ENCODE data around the gene CA10. TPM values are rescaled to one million over a fixed set of nuclear protein-coding genes. Genes with fewer than 3 reads are reported as not detected.

Gene CA10
- total RNA-seq, 1 experiment from 2014 or later: not detected

GRCh38 chr17:51725185-51725584 lies 433.3 kb downstream of the CA10 start:
- TF ChIP-seq CTCF (IDR thresholded peaks at IDR 0.05; ENCODE audit: insufficient read depth in 1 of 2, low read depth in 1 of 2, low read length in 1 of 2, severe bottlenecking in 1 of 2, unreplicated experiment in 1 of 2): no peak
- H3K36me3 ChIP-seq (ENCODE audit: control insufficient read depth, insufficient read depth, low read length): no peaks in the 10 kb centered on the region
- H3K4me1 Mint-ChIP-seq (ENCODE audit: low read depth, unreplicated experiment): no peaks in the 10 kb centered on the region
- no peak overlapping the region for H3K27ac Mint-ChIP-seq (ENCODE audit: unreplicated experiment)
- ChIA-PET CTCF (no interaction called here), POLR2A (no interaction called here)
- H3K4me3 ChIP-seq (ENCODE audit: low read depth, low read length): no peak overlapping the region
- DNase-seq: no peak
- H3K9me3 ChIP-seq: no peaks in the 10 kb centered on the region
- no peaks in the 10 kb centered on the region for H3K36me3 Mint-ChIP-seq (ENCODE audit: insufficient read depth, unreplicated experiment)
- H3K27me3 Mint-ChIP-seq (ENCODE audit: insufficient read depth, unreplicated experiment): peaks cover 19% of the 10 kb centered on the region
- no TSS peak for BruUV-seq (replicated peaks)
- H3K27me3 ChIP-seq (replicated peaks; ENCODE audit: control insufficient read depth, insufficient read depth, low read length): no peaks in the 10 kb centered on the region
- intact Hi-C loops (cut with micrococcal nuclease; ENCODE audit: unreplicated experiment): no loop called here
- H3K4me3 Mint-ChIP-seq (ENCODE audit: unreplicated experiment): no peak overlapping the region
- H3K4me1 ChIP-seq: no peaks in the 10 kb centered on the region
- H3K9me3 Mint-ChIP-seq (ENCODE audit: unreplicated experiment): no peaks in the 10 kb centered on the region

DNA sequence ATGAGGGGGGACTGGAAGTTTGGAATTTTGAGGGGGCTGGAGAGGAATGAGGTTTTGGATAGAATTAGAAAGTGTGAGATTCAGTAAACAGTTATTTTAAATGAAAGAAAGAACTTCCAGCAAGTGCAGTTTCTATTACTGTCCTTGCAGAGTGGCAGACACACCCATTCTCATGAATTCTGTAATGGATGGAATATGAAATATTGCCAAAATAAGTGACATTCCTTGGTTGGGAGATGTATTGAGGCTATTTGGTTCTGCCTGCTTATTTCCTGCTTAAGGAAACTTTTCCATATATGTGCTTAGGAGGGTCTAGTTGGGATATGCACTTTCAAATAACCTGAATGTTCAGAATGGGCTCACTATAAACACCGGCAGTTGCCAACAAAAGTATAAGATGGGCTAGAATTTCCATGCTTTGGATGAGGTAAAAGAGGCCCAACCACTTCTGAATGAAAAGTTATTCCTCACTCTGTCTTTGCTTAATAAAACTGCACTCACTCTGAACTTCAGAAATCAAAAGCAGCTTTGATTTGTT lies 434.4 kb downstream of the CA10 start:
- no peaks in the 10 kb centered on the region for H3K4me1 Mint-ChIP-seq (ENCODE audit: low read depth, unreplicated experiment)
- no peak overlapping the region for H3K4me3 Mint-ChIP-seq (ENCODE audit: unreplicated experiment)
- no peak for DNase-seq
- H3K9me3 ChIP-seq: no peaks in the 10 kb centered on the region
- POLR2A ChIA-PET: no interaction called here
- peaks cover 18% of the 10 kb centered on the region for H3K27me3 Mint-ChIP-seq (ENCODE audit: insufficient read depth, unreplicated experiment)
- no peak overlapping the region for H3K27ac Mint-ChIP-seq (ENCODE audit: unreplicated experiment)
- intact Hi-C loops (cut with micrococcal nuclease; ENCODE audit: unreplicated experiment): no loop called here
- no peaks in the 10 kb centered on the region for H3K4me1 ChIP-seq
- no peak for TF ChIP-seq CTCF (IDR thresholded peaks at IDR 0.05; ENCODE audit: insufficient read depth in 1 of 2, low read depth in 1 of 2, low read length in 1 of 2, severe bottlenecking in 1 of 2, unreplicated experiment in 1 of 2)
- no peaks in the 10 kb centered on the region for H3K36me3 Mint-ChIP-seq (ENCODE audit: insufficient read depth, unreplicated experiment)
- CTCF ChIA-PET: no interaction called here
- BruUV-seq (replicated peaks): no TSS peak
- H3K27me3 ChIP-seq (replicated peaks; ENCODE audit: control insufficient read depth, insufficient read depth, low read length): no peaks in the 10 kb centered on the region
- no peak overlapping the region for H3K4me3 ChIP-seq (ENCODE audit: low read depth, low read length)
- H3K36me3 ChIP-seq (ENCODE audit: control insufficient read depth, insufficient read depth, low read length): no peaks in the 10 kb centered on the region
- H3K9me3 Mint-ChIP-seq (ENCODE audit: unreplicated experiment): no peaks in the 10 kb centered on the region

DNA sequence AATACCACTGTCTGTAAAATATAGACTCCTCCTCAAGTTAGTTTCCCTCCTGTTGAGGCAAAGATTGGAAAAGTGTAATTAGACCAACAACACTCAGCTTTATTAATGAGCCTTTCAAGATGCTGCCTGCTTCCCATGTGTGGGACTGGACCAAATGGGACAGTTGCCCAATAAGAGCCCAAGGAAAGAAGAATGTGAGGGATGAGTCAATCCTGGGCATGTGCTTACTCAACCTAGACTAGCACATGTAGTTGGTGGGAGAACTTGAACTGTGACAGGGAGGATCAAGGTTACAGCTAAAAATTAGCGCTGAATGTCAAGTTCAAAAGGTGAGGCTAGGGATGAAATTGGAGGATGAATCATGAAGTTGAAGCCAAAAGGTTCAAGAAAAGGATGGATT lies 435.5 kb downstream of the CA10 start:
- intact Hi-C loops (cut with micrococcal nuclease; ENCODE audit: unreplicated experiment): no loop called here
- no peak for DNase-seq
- no TSS peak for BruUV-seq (replicated peaks)
- Histone ChIP-seq H3K27me3 (replicated peaks; ENCODE audit: control insufficient read depth, insufficient read depth, low read length) (no peaks in the 10 kb centered on the region), H3K36me3 (ENCODE audit: control insufficient read depth, insufficient read depth, low read length) (no peaks in the 10 kb centered on the region), H3K4me1 (no peaks in the 10 kb centered on the region), H3K4me3 (ENCODE audit: low read depth, low read length) (no peak overlapping the region), H3K9me3 (no peaks in the 10 kb centered on the region)
- H3K4me1 Mint-ChIP-seq (ENCODE audit: low read depth, unreplicated experiment): no peaks in the 10 kb centered on the region
- no peak for TF ChIP-seq CTCF (IDR thresholded peaks at IDR 0.05; ENCODE audit: insufficient read depth in 1 of 2, low read depth in 1 of 2, low read length in 1 of 2, severe bottlenecking in 1 of 2, unreplicated experiment in 1 of 2)
- H3K4me3 Mint-ChIP-seq (ENCODE audit: unreplicated experiment): no peak overlapping the region
- H3K27ac Mint-ChIP-seq (ENCODE audit: unreplicated experiment): no peak overlapping the region
- peaks cover 16% of the 10 kb centered on the region for H3K27me3 Mint-ChIP-seq (ENCODE audit: insufficient read depth, unreplicated experiment)
- no peaks in the 10 kb centered on the region for H3K9me3 Mint-ChIP-seq (ENCODE audit: unreplicated experiment)
- ChIA-PET CTCF (no interaction called here), POLR2A (no interaction called here)
- H3K36me3 Mint-ChIP-seq (ENCODE audit: insufficient read depth, unreplicated experiment): no peaks in the 10 kb centered on the region

Measured in Caco-2 (cell line).